ENCODE measurements around the gene NSMCE4A. TPM values are rescaled to one million over a fixed set of nuclear protein-coding genes. Genes with fewer than 3 reads are reported as not detected.

Gene NSMCE4A
- polyA plus RNA-seq, 4 donors, result 67.9 to 88.2 (median 81.7) TPM

Other genes with a start within 250 kb of the NSMCE4A start
- 10 to 100 TPM; 34.4 to 42.1 (median 38.2) TPM for gene ATE1, start 47.2 kb downstream of the NSMCE4A start, polyA plus RNA-seq (ENCODE audit: insufficient read length in 4 of 4)
- 10 to 100 TPM; 35.2 to 58.5 (median 46.8) TPM for gene TACC2, start 13.9 kb upstream of the NSMCE4A start, polyA plus RNA-seq (ENCODE audit: insufficient read length in 4 of 4)